GM12878 (cell line): Measurements from ENCODE around the gene HS3ST5. TPM values are rescaled to one million over a fixed set of nuclear protein-coding genes. Genes with fewer than 3 reads are reported as not detected.

ENCODE experiments used
- ATAC-seq: fragments of 200-7000 bp; cut with Tn5 transposase; 3 replicates; pipeline ENCODE4 v1.9.1; 2020; ENCODE audit warnings: mild to moderate bottlenecking, moderate library complexity
- BruUV-seq: library from RNA; stranded (reverse); fragments of 400-500 nt; replicated peaks from 2 replicates; lab custom pipeline; 2021; lab: Mats Ljungman, UMichigan
- CTCF ChIA-PET: fragments of 300-600 bp; sonication (Branson Sonifier 250); formaldehyde crosslinking; extraction: SDS; loops from one replicate; lab custom pipeline; 2021; ENCODE audit warnings: inconsistent platforms; lab: Yijun Ruan, JAX
- POLR2A ChIA-PET: fragments of 350-600 bp; formaldehyde crosslinking; extraction: SDS; loops from one replicate; lab custom pipeline; 2021; ENCODE audit warnings: inconsistent platforms; lab: Charles Lee
- RAD21 ChIA-PET: fragments of 300-600 bp; sonication (Branson Sonifier 250); formaldehyde crosslinking; loops from one replicate; lab custom pipeline; 2023; ENCODE audit warnings: antibody characterized with exemption; ENCODE audit not compliant: unreplicated experiment; lab: Charles Lee
- SMC1A ChIA-PET: fragments of 300-600 bp; sonication (Branson Sonifier 250); formaldehyde crosslinking; loops from one replicate; lab custom pipeline; 2023; ENCODE audit not compliant: unreplicated experiment, uncharacterized antibody; lab: Charles Lee
- DNase-seq: peaks from one replicate; pipeline ENCODE4 v3.0.0-alpha.2; 2011; ENCODE audit warnings: low read depth, low spot score
- FAIRE-seq: peaks from 3 replicates; lab custom pipeline; 2011; peaks lifted over from hg19 to GRCh38; lab: Jason Lieb, UNC
- H2AFZ ChIP-seq: 2 replicates; pipeline ENCODE4 v1.6.0; 2011; ENCODE audit warnings: low read depth, low read length, control low read depth; ENCODE audit not compliant: control insufficient read depth
- H3K27ac ChIP-seq: 2 replicates; pipeline ENCODE4 v1.5.1; 2011; ENCODE audit warnings: control low read depth; ENCODE audit not compliant: control insufficient read depth, insufficient read depth
- H3K27me3 ChIP-seq, 2 experiments: replicated peaks in 1 of 2; 2 replicates each; pipeline versions ENCODE4 v1.6.0 to v1.6.1; 2011; ENCODE audit warnings: low read length in 1 of 2; ENCODE audit not compliant: control insufficient read depth in 2 of 2, insufficient read depth in 2 of 2
- H3K36me3 ChIP-seq, 2 experiments: 2 replicates each; pipeline ENCODE4 v1.5.1; 2011; ENCODE audit warnings: low read length in 1 of 2; ENCODE audit not compliant: control insufficient read depth in 2 of 2, insufficient read depth in 2 of 2
- H3K4me1 ChIP-seq: 2 replicates; pipeline ENCODE4 v1.6.1; 2011; ENCODE audit warnings: mild to moderate bottlenecking, low read length, moderate library complexity, mixed read lengths; ENCODE audit not compliant: control insufficient read depth, insufficient read depth
- H3K4me2 ChIP-seq: 2 replicates; pipeline ENCODE4 v1.6.0; 2011; ENCODE audit warnings: control low read depth; ENCODE audit not compliant: control insufficient read depth, insufficient read depth
- H3K4me3 ChIP-seq: fragments of 200-600 bp; sonication (generic); 2 replicates; pipeline ENCODE4 v1.5.1; 2016
- H3K79me2 ChIP-seq: 2 replicates; pipeline ENCODE4 v1.6.0; 2011; ENCODE audit warnings: low read length; ENCODE audit not compliant: control insufficient read depth, insufficient read depth
- H3K9ac ChIP-seq: 2 replicates; pipeline ENCODE4 v1.8.0; 2011; ENCODE audit warnings: low read length, control low read depth, mixed read lengths; ENCODE audit not compliant: control insufficient read depth, insufficient read depth
- H3K9me3 ChIP-seq: replicated peaks from 3 replicates; pipeline ENCODE4 v1.5.1; 2011; ENCODE audit warnings: mild to moderate bottlenecking, low read length; ENCODE audit not compliant: control insufficient read depth, insufficient read depth
- H4K20me1 ChIP-seq: 2 replicates; pipeline ENCODE4 v1.6.0; 2011; ENCODE audit not compliant: control insufficient read depth, insufficient read depth
- BHLHE40 ChIP-seq, 2 experiments: fragments of 450-650 bp in 1 of 2; IDR thresholded peaks; 2 replicates each; pipeline ENCODE4 v1.6.1; 2011 to 2017; ENCODE audit warnings: low read depth in 2 of 2, borderline replicate concordance in 1 of 2, improper control_type of control experiment in 1 of 2, low read length in 1 of 2, mild to moderate bottlenecking in 1 of 2
- BMI1 ChIP-seq: fragments of 450-650 bp; IDR thresholded peaks from 2 replicates; pipeline ENCODE4 v1.6.1; 2016; ENCODE audit warnings: mild to moderate bottlenecking, moderate library complexity, borderline replicate concordance
- CEBPB ChIP-seq, 2 experiments: fragments of 150-350 bp in 1 of 2; IDR thresholded peaks; 2 replicates each; pipeline ENCODE4 v1.6.1; 2012 to 2014; ENCODE audit warnings: low read depth in 2 of 2, low read length in 2 of 2, borderline replicate concordance in 1 of 2, inconsistent platforms in 1 of 2
- IKZF1 ChIP-seq: fragments of 450-650 bp; conservative IDR thresholded peaks from 2 replicates; pipeline ENCODE4 v1.6.1; 2017; ENCODE audit warnings: antibody characterized with exemption, mild to moderate bottlenecking
- RELB ChIP-seq: fragments of 450-650 bp; IDR thresholded peaks from 2 replicates; pipeline ENCODE4 v1.6.1; 2017; ENCODE audit warnings: low read depth, mild to moderate bottlenecking, moderate library complexity
- STAT1 ChIP-seq: fragments of 450-650 bp; conservative IDR thresholded peaks from 2 replicates; pipeline ENCODE4 v1.6.1; 2014; ENCODE audit warnings: antibody characterized with exemption, mild to moderate bottlenecking
- YBX1 ChIP-seq: fragments of 450-650 bp; IDR thresholded peaks from 2 replicates; pipeline ENCODE4 v1.6.1; 2016; ENCODE audit warnings: antibody characterized with exemption
- ZNF217 ChIP-seq: fragments of 450-650 bp; IDR thresholded peaks from 2 replicates; pipeline ENCODE4 v1.6.1; 2017; ENCODE audit warnings: antibody characterized with exemption, mild to moderate bottlenecking
- ZNF592 ChIP-seq: fragments of 450-650 bp; IDR thresholded peaks from 2 replicates; pipeline ENCODE4 v1.6.1; 2017; ENCODE audit warnings: mild to moderate bottlenecking, moderate library complexity
- ZNF622 ChIP-seq: fragments of 450-650 bp; IDR thresholded peaks from 2 replicates; pipeline ENCODE4 v1.6.1; 2017; ENCODE audit warnings: mild to moderate bottlenecking, inconsistent platforms
- WGBS: methylation state at CpG from one replicate; pipeline ENCODE4 v1.1.6; 2016; ENCODE audit warnings: low lambda C conversion rate; ENCODE audit not compliant: insufficient replicate concordance, insufficient coverage; ENCODE audit errors: missing lambda C conversion rate; 5-methylcytosine and 5-hydroxymethylcytosine counted together
- in situ Hi-C: fragments of 300-500 bp; cut with MboI; formaldehyde crosslinking; loops from 9 replicates; pipeline ENCODE4 v1.14.3; 2018; ENCODE audit warnings: mixed read lengths
- intact Hi-C: fragments of 100-400 bp; cut with micrococcal nuclease; formaldehyde crosslinking; loops from one replicate; pipeline ENCODE4 v1.14.2; 2022; ENCODE audit not compliant: unreplicated experiment
- polyA plus RNA-seq, 11 experiments: library from polyadenylated mRNA; depleted of rRNA in 4 of 11; unstranded in 6 of 11; stranded (reverse) in 5 of 11; fragments of >200 nt; fragmentation: Nextera tagmentation in 4 of 11; fragmentation: Illumina TruSeq in 1 of 11; extraction: Ambion mirVana in 4 of 11; extraction: Trizol in 1 of 11; gene quantifications; 1 replicate in 1 of 11; 2 replicates in 10 of 11; pipeline versions ENCODE4 v1.2.1 to v1.2.3, GENCODE V29; 2011 to 2016; ENCODE audit warnings: inconsistent platforms in 2 of 11, missing spikeins in 2 of 11, low read depth in 1 of 11
- total RNA-seq, 4 experiments: library from RNA; depleted of rRNA in 3 of 4; stranded (reverse); fragments of >200 nt in 3 of 4; fragmentation: Illumina TruSeq in 1 of 4; extraction: Trizol in 1 of 4; gene quantifications; 2 replicates each; pipeline versions ENCODE4 v1.2.1 to v1.2.3, GENCODE V29; 2013 to 2021
- TF ChIP-seq, protein P1 (sequence below), 3 experiments: IDR thresholded peaks in 2 of 3; conservative IDR thresholded peaks in 1 of 3; 2 replicates each; pipeline ENCODE4 v1.5.1; 2011; ENCODE audit warnings: low read depth in 3 of 3, low read length in 3 of 3, mild to moderate bottlenecking in 3 of 3, control low read depth in 2 of 3, moderate library complexity in 2 of 3, inconsistent platforms in 1 of 3, mixed read lengths in 1 of 3; ENCODE audit not compliant: control insufficient read depth in 2 of 3, insufficient read depth in 1 of 3; ENCODE audit errors: extremely low read depth in 1 of 3

Gene HS3ST5
- total and polyA plus RNA-seq, 10 of the 15 experiments (the other 5 are each of a cell fraction or from before 2014, with no cell fraction given): 0.04 TPM; not detected in 9

- POLR2A ChIA-PET: interaction anchor here (0.7 kb wide), 1 partner anchor 23 kb away, joined by 3 read pairs; no protein-coding TSS in a partner anchor
- Histone ChIP-seq H3K4me3 (no peak overlapping the region), H3K36me3 (no peaks in the 10 kb centered on the region), H3K79me2 (no peaks in the 10 kb centered on the region), H3K4me1 (no peaks in the 10 kb centered on the region), H3K4me2 (no peak overlapping the region), H3K9ac (no peak overlapping the region), H3K27me3 (no peaks in the 10 kb centered on the region; a peak in 1 of 4 replicates), H4K20me1 (no peaks in the 10 kb centered on the region), H3K9me3 (no peaks in the 10 kb centered on the region), H2AFZ (no peak overlapping the region), H3K27ac (no peak overlapping the region)
- ATAC-seq: no peak
- SMC1A ChIA-PET: interaction anchor here (1.2 kb wide), 1 partner anchor 18 kb away, joined by 3 read pairs; no protein-coding TSS in a partner anchor
- CTCF ChIA-PET: interaction anchor here (1.3 kb wide), 1 partner anchor 61 kb away, joined by 3 read pairs; no protein-coding TSS in a partner anchor
- in situ Hi-C loops: no loop called here
- no TSS peak for BruUV-seq
- intact Hi-C loops: no loop called here
- WGBS: 3% methylated on average over 7 of the region's 7 CpGs
- DNase-seq: no peak
- RAD21 ChIA-PET: no interaction called here
- peak; percentile 52 for FAIRE-seq
- no peak for TF ChIP-seq STAT1
- TF ChIP-seq ZNF217: no peak
- no peak for TF ChIP-seq ZNF622
- TF ChIP-seq IKZF1: no peak
- TF ChIP-seq ZNF592: no peak
- no peak for TF ChIP-seq CEBPB (IDR thresholded peaks at IDR 0.05; ENCODE audit: borderline replicate concordance in 1 of 2, low read depth in 2 of 2, low read length in 2 of 2)
- TF ChIP-seq, protein P1, sequence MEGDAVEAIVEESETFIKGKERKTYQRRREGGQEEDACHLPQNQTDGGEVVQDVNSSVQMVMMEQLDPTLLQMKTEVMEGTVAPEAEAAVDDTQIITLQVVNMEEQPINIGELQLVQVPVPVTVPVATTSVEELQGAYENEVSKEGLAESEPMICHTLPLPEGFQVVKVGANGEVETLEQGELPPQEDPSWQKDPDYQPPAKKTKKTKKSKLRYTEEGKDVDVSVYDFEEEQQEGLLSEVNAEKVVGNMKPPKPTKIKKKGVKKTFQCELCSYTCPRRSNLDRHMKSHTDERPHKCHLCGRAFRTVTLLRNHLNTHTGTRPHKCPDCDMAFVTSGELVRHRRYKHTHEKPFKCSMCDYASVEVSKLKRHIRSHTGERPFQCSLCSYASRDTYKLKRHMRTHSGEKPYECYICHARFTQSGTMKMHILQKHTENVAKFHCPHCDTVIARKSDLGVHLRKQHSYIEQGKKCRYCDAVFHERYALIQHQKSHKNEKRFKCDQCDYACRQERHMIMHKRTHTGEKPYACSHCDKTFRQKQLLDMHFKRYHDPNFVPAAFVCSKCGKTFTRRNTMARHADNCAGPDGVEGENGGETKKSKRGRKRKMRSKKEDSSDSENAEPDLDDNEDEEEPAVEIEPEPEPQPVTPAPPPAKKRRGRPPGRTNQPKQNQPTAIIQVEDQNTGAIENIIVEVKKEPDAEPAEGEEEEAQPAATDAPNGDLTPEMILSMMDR (IDR thresholded peaks at IDR 0.05 in 2 of 3, conservative IDR thresholded peaks at IDR 0.05 in 1 of 3; ENCODE audit: control insufficient read depth in 2 of 3, extremely low read depth in 1 of 3, insufficient read depth in 1 of 3, low read depth in 3 of 3, low read length in 3 of 3): no peak
- no peak for TF ChIP-seq RELB
- TF ChIP-seq BMI1: no peak
- TF ChIP-seq BHLHE40 (IDR thresholded peaks at IDR 0.05; ENCODE audit: borderline replicate concordance in 1 of 2, low read depth in 2 of 2, low read length in 1 of 2): no peak
- TF ChIP-seq YBX1: no peak
Measured at GRCh38 chr6:114042267-114043016, 300.4 kb downstream of the HS3ST5 start.
